HUDEP-2 (cell line): ENCODE results near the gene TTYH3.
"Not testable (repeated sequence)": the region's sequence is repeated elsewhere in the genome, so short reads cannot be mapped to it uniquely, and the experiment has no call there.

ENCODE experiments used
- DNase-seq, 76 experiments: peaks; one replicate each; lab custom pipeline; 2025; ENCODE audit not compliant: unreplicated experiment in 76 of 76; lab: John Stamatoyannopoulos, UW

TTYH3 gene

GRCh38 chr7:2601907-2602306, 29.9 kb upstream of the TTYH3 start:
- DNase-seq = no peak

DNA sequence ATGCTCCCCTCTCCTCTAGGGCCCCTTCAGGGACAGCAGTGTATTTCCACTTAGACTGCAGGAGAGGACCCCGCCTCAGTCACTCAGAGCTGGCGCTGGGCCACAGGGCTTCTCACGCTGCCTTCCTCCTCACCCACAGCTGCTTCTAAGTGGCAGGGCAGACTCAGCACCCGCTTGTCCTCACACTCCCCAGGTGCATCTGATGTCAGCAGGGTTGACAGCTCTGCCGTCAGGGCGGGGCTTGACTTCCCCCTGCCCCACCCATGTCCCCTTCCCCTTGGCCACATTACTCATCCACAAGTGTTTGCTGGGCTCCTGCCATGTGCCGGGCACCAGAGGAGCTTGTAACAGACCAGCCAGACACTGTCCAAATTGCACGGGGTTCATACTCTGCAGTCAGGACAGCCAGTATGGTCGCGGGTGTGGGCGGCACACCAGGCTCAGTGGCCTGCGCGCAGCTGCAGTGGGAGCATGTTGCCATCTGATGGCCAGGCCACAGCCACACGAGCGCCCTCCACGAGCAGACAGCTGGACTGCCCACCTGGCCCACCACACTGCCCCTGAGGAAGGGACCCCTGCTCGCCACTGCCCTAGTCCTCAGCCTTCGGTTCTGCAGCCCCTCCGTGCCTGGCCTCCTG, 29.3 kb upstream of the TTYH3 start:
- DNase-seq = peak in 1 of 76 experiments; percentile 9

DNA sequence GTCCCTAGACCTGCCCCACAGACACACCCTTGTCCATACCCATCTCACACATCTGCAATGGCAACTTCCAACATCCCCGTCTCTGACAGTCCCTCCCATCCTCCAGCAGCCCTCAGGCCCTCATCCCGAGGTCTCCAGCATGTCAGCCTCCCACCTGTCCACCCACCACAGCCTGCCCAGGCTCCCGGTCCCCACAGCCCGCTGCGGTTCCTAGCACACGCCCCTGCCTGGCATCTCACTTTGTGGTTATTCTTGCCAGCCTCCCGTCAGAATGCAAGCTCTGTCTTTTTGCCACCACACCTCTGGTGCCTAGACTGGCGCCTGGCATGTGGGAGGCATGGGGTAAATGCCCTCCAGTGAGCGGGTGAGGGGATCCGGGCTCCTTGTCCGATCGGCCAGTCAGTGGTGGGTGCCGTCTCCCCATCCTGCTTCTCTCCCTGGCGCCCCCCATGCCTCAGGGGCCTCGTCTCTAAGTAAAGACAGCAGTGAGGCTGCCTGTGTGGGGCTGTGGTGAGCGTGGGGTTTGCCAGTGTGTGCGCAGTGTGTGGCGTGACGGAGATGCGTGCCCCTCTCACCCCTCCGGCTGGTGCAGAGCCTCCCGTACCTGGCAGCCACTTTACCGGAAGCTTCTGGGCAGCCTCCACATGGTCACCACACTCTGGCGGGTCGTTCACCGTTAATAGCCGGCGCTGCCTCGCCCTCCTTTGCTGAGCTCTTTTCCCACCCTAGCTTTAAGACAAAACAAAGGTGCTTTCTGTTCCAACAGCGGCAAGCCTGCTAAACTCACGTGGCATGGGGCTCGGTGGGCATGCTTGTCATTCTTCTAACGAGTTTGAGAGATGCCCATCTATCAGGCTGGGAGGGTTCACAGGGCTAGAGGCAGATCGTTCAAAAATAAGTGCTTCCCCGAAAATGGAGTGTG, 28.5 kb upstream of the TTYH3 start:
- DNase-seq = no peak

- DNase-seq = no peak
These were observed 27.1 kb upstream of the TTYH3 start for GRCh38 chr7:2604608-2605174.

- no peak for DNase-seq
These were observed 25.9 kb upstream of the TTYH3 start for GRCh38 chr7:2605608-2606538.

DNA sequence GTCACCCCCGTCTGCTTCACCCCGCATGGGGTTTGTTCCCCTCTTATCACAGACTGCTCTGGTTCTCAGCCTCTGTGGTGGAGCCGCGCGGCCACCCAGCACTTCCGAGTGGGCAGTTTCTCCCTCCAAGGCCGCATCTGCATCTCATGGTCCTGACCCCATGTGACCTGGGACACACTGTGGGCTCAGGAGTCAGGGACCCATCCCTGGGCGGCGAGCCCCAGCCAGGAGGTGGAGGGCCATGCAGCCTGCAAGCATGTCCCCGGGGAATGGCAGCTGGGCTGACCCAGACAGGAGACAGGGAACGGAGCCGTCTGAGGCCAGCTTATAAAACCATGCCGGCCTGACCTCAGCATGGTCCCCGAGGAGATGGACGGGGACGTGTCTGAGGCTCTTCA, 25.2 kb upstream of the TTYH3 start:
- no peak for DNase-seq

DNA sequence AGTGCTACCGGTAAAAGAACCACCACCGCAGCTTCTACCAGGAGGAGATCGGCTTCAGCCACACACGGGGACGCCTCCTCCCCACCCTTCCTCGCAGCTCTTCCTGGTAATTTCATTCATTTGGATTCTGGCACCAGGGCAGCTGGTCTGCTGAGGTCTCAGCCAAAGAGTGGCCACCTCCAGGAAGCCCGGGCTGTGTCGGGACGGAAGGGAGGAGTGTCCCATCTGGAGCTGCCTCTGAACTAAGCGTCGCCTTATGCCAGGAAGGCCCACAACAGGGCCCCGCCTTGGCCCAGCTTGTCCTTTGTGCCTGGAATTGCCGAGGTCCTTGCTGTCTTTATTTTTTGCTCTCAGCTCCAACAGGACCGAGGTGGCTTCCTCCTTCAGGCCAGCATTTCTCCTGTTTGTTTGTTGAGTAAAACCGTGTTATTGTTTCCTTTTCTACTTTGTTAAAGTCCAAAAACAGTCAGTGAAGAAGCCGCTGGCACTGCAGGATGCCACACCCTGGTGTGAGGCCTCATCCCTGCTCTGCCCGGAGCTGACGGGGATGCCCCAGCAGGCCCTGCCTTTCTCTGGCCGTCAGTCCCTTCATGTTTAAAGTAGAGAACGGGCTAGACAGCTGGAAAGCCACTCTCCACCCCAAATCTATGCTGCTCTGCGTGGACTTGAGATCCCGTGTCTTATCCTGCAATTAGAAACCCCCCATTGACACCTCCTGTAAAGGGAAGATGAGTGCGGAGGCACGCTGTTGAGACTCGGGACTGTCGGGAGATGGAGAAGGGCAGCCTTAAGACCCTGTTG, 24.5 kb upstream of the TTYH3 start:
- DNase-seq = no peak

DNA sequence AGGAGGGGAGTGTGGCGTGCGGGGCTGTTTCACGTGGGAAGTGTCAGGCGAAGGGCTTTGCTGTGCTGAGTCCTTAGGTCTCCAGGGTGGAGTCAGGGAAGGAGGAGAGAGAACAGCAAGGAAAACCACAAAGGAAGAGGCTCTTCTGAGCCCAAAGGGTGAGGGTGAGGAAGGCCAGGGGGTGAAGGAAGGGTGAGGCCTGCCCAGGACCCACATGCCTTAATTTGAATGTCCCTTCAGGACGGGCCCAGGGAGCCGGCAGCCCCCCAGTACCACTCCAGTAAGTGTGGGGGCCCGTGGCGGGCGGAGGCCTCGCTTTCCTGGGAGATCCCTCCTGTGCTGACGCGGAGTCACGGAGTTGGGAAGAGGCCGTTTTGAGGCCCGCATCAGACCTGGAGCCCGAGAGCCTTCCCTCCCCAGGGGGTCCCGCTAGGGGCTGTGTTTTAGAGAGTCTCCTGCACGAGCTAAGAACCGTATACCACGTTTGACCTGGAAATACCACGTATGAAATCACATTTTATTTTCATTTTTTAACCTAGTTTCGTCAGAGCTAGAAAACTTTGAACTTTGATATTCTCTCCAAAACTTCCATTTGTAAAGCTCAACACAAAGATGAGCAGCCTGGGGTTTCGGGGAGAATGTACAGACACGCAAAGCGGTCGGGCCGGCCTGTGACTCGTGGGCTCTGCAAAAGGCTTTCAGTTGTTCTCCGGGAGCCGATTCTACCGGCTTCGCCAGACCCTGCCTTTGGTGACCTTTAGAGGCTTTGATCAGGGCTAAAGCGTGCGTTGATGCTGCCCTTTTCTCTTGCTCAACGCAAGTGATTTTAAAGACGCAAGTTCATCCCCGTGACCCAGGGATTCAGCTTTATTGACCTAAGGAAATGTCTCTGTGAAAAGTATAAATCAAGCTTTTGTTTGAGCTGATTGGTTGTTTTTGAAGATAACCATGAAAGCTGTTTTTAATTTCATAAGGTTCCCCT, 23.6 kb upstream of the TTYH3 start:
- no peak for DNase-seq

- DNase-seq = peak in 2 of 76 experiments; percentile 2 to 30
These were observed 22.8 kb upstream of the TTYH3 start for GRCh38 chr7:2608921-2609411.

GRCh38 chr7:2609646-2610045, 22.1 kb upstream of the TTYH3 start:
- DNase-seq = not testable (repeated sequence)

GRCh38 chr7:2610466-2610865, 21.3 kb upstream of the TTYH3 start:
- no peak for DNase-seq

DNA sequence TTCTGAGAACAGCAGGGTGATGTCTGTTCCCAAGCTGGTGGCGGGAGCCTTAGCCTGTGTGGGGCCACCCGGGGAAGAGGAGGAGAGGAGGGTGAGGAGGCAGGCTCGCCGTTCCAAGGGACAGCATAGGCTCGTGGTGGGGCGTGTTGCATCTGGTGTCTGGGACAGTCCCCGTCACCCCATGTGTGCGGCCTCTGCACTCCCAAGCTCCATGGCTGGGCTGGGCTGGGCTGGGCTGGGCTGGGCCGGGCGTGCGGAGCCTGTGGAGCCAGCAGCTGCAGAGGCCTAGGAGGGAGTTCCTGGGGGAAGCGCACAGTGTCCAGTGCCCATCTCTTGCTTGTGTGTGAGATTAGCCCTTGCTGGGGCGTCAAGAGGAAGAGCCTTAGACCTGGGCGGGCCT, 20.9 kb upstream of the TTYH3 start:
- DNase-seq = no peak

- DNase-seq = no peak
These were observed 20.4 kb upstream of the TTYH3 start for GRCh38 chr7:2611401-2611800.

DNA sequence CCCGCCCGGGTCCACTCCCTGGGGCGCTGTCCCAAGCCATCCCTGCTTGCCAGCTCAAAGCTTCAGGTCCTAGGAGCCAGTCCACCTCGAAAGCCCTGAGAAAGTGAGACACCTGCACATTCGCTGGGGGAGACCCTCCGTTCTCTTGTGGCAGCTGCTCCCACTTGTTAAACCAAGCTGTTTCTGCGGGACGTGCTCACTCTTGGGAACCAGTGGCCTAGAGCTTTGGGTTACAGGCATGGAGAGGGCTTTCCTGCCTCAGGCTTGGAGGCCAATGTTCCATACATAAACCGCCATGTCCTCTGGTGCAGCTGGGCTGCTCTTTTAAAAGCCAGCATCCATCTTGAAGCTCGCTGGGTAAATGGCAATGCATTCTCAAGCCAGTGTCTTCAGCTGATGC, 19.9 kb upstream of the TTYH3 start:
- no peak for DNase-seq

DNA sequence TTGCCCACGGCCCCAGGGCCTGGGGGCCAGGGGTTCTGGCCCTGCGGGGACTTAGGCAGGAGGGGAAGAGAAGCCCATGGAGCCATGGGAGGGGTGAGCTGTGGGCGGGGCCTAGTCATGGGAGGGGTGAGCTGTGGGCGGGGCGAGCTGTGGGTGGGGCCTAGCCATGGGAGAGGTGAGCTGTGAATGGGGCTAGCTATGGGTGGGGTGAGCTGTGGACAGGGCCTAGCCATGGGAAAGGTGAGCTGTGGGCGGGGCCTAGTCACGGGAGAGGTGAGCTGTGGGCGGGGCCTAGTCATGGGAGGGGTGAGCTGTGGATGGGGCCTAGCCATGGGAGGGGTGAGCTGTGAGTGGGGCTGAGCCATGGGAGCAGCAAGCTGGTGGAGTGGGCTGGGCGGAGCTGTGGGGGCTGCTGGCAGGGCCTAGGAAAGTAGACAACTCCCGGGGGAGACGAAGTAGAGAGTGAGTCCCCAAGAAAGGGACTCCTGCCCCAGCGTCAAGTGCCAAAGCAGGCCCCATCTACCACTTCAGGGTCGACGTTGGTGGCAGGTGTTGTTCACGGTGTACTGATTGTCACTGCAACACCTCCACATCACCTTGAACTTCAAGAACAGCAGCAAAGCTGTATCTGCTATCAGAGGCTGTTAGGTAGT, 19.2 kb upstream of the TTYH3 start:
- peak in 18 of 76 experiments; percentile 7 to 49 (median 18) for DNase-seq

GRCh38 chr7:2613098-2613930, 18.5 kb upstream of the TTYH3 start:
- no peak for DNase-seq

DNA sequence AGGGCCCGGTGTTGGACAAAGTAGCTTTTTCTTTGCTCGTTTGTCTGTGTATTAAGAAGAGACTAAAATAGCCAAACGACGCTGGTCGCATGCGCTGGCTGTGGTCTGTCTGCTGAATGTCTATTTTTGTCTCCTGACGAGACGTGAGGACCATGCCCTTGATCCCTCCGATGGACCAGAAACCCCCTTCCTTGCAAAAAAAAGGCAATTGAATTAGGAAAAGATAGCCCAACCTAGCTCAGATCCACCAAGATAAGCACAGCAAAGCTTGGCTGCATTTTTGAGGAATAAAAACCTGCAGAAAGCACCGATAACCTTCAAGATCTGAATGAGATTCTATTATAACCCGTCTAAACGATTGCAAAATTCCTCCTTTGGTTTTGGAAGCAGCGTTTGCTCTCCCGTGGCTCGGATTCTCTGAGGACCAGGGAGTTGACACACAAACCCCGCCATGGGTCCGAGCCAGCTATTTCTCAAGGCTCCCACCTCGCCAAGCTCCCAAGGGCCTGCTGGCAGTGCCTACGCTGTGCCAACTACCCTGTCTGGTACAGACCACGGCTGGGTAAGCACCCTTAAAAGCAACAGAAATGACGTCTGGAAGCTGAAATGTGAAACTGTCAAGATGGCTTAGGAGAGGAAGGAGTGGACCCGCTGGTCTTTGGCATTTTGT, 17.7 kb upstream of the TTYH3 start:
- no peak for DNase-seq
